AG04449 (cell line): ENCODE data around the gene EHMT2.
"Not testable (repeated sequence)": the region's sequence is repeated elsewhere in the genome, so short reads cannot be mapped to it uniquely, and the experiment has no call there.

Experiments
- CTCF ChIA-PET: fragments of 350-600 bp; formaldehyde crosslinking; extraction: SDS; loops from one replicate; lab custom pipeline; 2021; ENCODE audit warnings: antibody characterized with exemption; lab: Yijun Ruan, JAX
- POLR2A ChIA-PET: fragments of 400-600, 350-600 bp; formaldehyde crosslinking; extraction: SDS; loops from one replicate; lab custom pipeline; 2020; ENCODE audit warnings: antibody characterized with exemption, inconsistent platforms; lab: Yijun Ruan, JAX
- DNase-seq: peaks from one replicate; pipeline ENCODE4 v3.0.0-alpha.2; 2010; ENCODE audit warnings: low read depth, low spot score
- H3K4me3 ChIP-seq: 2 replicates; pipeline ENCODE4 v1.5.1; 2011; ENCODE audit warnings: low read depth, mild to moderate bottlenecking, control low read depth, low read length
- TF ChIP-seq, protein P1 (sequence below): IDR thresholded peaks from one replicate; pipeline ENCODE4 v1.5.1; 2011; ENCODE audit warnings: mild to moderate bottlenecking, moderate library complexity, low read length, control low read depth, inconsistent platforms; ENCODE audit not compliant: insufficient read depth; ENCODE audit errors: missing control alignments

Gene EHMT2

DNA sequence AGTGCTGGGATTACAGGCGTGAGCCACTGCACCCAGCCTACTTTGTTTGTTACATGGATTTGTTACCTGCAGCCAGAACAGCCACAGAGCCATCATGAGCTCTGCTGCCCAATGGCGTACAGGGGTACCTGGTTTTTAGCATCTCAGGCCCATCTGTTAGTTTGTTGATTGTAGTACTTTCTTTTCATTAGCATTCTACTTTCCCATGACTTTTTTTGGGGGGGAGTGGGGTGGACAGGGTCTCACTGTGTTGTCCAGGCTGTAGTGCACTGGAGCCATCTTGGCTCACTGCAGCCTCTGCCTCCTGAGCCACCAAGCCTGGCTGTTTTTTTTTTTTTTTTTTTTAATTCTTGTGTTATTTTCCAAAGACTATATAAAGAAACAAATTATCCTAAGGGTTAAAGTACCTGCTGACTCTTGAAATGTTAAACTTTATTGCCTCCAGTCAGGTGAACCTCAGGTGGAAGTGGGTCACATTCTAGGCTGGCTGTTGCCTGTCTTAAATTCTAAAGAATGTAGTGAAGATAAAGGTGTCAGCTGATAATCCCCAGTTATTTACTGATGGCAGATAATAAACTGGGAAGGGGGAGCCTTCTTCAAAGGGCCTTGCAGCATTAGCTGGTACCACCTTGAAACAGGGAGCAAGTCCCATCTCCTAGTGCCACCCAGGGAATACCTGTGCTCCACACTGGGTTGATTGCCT is 50.1 kb downstream of the EHMT2 start:
- CTCF ChIA-PET, result interaction anchor here (0.7 kb wide), 1 partner anchor 9 kb away, joined by 3 read pairs; no protein-coding TSS in a partner anchor
- POLR2A ChIA-PET, result interaction anchor here (0.6 kb wide), 1 partner anchor 43 kb away, joined by 3 read pairs; no protein-coding TSS in a partner anchor
- TF ChIP-seq, protein P1, sequence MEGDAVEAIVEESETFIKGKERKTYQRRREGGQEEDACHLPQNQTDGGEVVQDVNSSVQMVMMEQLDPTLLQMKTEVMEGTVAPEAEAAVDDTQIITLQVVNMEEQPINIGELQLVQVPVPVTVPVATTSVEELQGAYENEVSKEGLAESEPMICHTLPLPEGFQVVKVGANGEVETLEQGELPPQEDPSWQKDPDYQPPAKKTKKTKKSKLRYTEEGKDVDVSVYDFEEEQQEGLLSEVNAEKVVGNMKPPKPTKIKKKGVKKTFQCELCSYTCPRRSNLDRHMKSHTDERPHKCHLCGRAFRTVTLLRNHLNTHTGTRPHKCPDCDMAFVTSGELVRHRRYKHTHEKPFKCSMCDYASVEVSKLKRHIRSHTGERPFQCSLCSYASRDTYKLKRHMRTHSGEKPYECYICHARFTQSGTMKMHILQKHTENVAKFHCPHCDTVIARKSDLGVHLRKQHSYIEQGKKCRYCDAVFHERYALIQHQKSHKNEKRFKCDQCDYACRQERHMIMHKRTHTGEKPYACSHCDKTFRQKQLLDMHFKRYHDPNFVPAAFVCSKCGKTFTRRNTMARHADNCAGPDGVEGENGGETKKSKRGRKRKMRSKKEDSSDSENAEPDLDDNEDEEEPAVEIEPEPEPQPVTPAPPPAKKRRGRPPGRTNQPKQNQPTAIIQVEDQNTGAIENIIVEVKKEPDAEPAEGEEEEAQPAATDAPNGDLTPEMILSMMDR, result no peak
- no peak overlapping the region for H3K4me3 ChIP-seq
- DNase-seq, result no peak

DNA sequence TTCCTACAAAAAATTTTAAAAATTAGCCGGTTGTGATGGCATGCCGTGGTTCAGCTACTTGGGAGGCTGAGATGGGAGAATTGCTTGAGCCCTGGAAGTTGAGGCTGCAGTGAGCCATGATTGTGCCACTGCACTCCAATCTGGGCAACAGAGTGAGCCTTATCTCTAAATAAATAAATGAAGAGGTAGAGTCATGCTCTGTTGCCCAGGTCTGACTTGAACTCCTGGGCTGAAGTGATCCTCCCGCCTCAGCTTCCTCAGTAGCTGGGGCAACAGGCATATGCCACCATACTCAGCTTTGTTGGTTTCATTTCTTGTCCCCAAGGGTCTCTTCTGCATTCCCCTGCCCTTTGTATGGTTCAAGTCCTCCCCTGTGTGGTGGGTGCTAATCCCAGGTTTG is 53.0 kb downstream of the EHMT2 start:
- no peak for DNase-seq
- no peak overlapping the region for H3K4me3 ChIP-seq
- ChIA-PET POLR2A (interaction anchor here (0.9 to 1.6 kb wide), 3 partner anchors 8 to 18 kb away, joined by 3 to 9 read pairs (median 5); partner anchors contain the start of gene NEU1), CTCF (interaction anchor here (1.1 to 2.0 kb wide), 2 partner anchors 8 to 14 kb away, joined by 3 to 5 read pairs; no protein-coding TSS in a partner anchor)
- TF ChIP-seq, protein P1, result no peak

DNA sequence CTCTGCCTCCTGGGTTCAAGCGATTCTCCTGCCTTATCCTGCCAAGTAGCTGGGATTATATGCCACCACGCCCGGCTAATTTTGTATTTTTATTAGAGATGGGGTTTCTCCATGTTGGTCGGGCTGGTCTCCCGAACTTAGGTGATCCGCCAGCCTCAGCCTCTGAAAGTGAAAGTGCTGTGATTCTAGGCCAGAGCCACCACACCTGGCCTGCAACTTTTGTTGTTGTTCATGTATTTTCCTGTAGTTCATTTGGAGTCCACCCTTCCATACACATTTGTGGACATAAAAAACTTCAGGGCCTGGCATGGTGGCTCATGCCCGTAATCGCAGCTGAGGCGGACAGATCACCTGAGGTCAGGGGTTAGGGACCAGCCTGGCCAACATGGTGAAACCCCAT is 55.4 kb downstream of the EHMT2 start:
- CTCF ChIA-PET, result interaction anchor here (1.1 kb wide), 1 partner anchor 12 kb away, joined by 3 read pairs; no protein-coding TSS in a partner anchor
- POLR2A ChIA-PET, result interaction anchor here (1.4 kb wide), 1 partner anchor 15 kb away, joined by 6 read pairs; the partner anchor contains the start of gene HSPA1B

DNA sequence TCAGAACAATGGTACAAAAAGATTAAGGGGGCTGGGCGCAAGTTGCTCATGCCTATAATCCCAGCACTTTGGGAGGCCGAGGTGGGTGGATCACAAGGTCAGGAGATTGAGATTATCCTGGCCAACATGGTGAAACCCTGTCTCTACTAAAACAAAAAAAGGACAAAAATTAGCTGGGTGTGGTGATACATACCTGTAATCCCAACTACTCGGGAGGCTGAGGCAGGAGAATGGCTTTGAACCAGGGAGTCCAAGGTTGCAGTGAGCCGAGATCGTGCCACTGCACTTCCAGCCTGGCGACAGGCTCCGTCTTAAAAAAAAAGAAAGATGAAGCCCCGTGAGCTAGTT is 57.7 kb downstream of the EHMT2 start:
- DNase-seq, H3K4me3 ChIP-seq: not testable (repeated sequence)
- ChIA-PET CTCF (interaction anchor here (1.1 to 2.9 kb wide), 7 partner anchors 10 to 279 kb away, joined by 3 to 8 read pairs (median 3); partner anchors contain the start of gene LY6G5C), POLR2A (interaction anchor here (0.6 to 3.1 kb wide), 3 partner anchors 12 to 110 kb away, joined by 3 to 11 read pairs (median 10); partner anchors contain the start of genes DDAH2, HSPA1B and NEU1)

More for the DNA sequence above, 55.4 kb downstream of the EHMT2 start:
- DNase-seq, result no peak
- H3K4me3 ChIP-seq, result no peak overlapping the region
- TF ChIP-seq, protein P1, result no peak

DNA sequence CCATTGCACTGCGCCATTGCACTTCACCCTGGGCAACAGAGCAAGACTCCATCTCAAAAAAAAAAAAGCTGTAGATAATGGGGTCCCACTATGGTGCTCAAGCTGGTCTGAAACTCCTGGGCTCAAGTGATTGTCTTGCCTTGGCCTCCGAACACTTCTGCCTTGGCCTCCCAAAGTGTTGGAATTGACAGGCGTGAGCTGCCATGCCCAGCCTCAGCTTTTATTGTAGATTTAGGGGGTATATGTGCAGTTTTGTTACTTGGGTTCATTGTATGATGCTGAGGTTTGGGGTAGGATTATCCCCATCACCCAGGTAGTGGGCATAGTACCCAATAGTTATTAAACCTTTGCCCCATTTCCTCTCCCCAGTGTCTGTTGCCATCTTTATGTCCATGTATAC is 58.5 kb downstream of the EHMT2 start:
- DNase-seq, result no peak
- H3K4me3 ChIP-seq, result 0 out of 2 replicates have a peak overlapping the region, but pooled peaks have one; percentile 1
- ChIA-PET CTCF (interaction anchor here (1.1 to 2.9 kb wide), 11 partner anchors 8 to 280 kb away, joined by 3 to 8 read pairs (median 3); partner anchors contain the start of genes LSM2 and LY6G5C), POLR2A (interaction anchor here (0.6 to 3.1 kb wide), 5 partner anchors 9 to 109 kb away, joined by 3 to 11 read pairs (median 6); partner anchors contain the start of genes DDAH2, HSPA1B and NEU1)
- TF ChIP-seq, protein P1, result no peak

DNA sequence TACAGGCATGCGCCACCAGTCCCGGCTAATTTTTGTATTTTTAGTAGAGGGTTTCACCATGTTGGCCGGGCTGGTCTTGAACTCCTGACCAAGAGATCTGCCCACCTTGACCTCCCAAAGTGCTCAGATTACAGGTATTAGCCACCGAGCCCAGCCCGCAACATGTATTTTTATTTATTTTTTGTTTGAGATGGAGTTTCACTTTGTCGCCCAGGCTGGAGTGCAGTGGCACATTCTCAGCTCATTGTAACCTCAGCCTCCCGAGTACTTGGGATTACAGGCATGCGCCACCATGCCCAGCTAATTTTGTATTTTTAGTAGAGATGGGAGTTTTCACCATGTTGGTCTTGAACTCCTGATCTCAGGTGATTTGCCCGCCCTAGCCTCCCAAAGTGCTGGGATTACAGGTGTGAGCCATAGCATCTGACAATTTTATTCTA is 59.4 kb downstream of the EHMT2 start:
- DNase-seq, result not testable (repeated sequence)
- H3K4me3 ChIP-seq, result peak overlapping the region; percentile 93
- CTCF ChIA-PET, result interaction anchor here (1.1 to 2.9 kb wide), 6 partner anchors 8 to 158 kb away, joined by 3 to 8 read pairs (median 5); partner anchors contain the start of genes LSM2 and LY6G5C
- POLR2A ChIA-PET, result interaction anchor here (0.6 to 3.1 kb wide), 5 partner anchors 8 to 109 kb away, joined by 3 to 11 read pairs (median 6); partner anchors contain the start of genes DDAH2 and NEU1
